Mesodermal cell (in vitro differentiated cells): ENCODE data around the gene NDUFAF4.
A peak's percentile ranks its signal among the peaks of the same experiment; 100 is the strongest.

Source experiments
- H3K27ac ChIP-seq: 2 replicates; pipeline ENCODE4 v1.7.0; 2013; ENCODE audit warnings: mild to moderate bottlenecking, low read depth, low read length, moderate library complexity; ENCODE audit not compliant: severe bottlenecking
- H3K36me3 ChIP-seq: 2 replicates; pipeline ENCODE4 v1.7.1; 2013; ENCODE audit warnings: mild to moderate bottlenecking, low read length, moderate library complexity; ENCODE audit not compliant: control insufficient read depth, insufficient read depth
- H3K4me1 ChIP-seq: one replicate; pipeline ENCODE4 v1.7.1; 2013; ENCODE audit warnings: mild to moderate bottlenecking, low read length; ENCODE audit not compliant: insufficient read depth, control insufficient read depth, poor library complexity, severe bottlenecking
- H3K4me3 ChIP-seq: 2 replicates; pipeline ENCODE4 v1.7.0; 2013; ENCODE audit warnings: low read length, control low read depth, mild to moderate bottlenecking; ENCODE audit not compliant: insufficient read depth, poor library complexity, severe bottlenecking; ENCODE audit errors: extremely low read depth
- H3K9me3 ChIP-seq: 2 replicates; pipeline ENCODE4 v1.7.1; 2013; ENCODE audit warnings: mild to moderate bottlenecking, low read length, moderate library complexity; ENCODE audit not compliant: control insufficient read depth
- WGBS, 2 experiments: methylation state at CpG; one replicate each; pipeline ENCODE4 v1.1.5; 2013; ENCODE audit warnings: missing lambda C conversion rate in 2 of 2; ENCODE audit not compliant: insufficient coverage in 2 of 2; 5-methylcytosine and 5-hydroxymethylcytosine counted together

The NDUFAF4 gene

GRCh38 chr6:96926425-96926824 is 28.7 kb upstream of the NDUFAF4 start:
- Histone ChIP-seq H3K4me3 (no peak overlapping the region), H3K9me3 (no peaks in the 10 kb centered on the region), H3K36me3 (no peaks in the 10 kb centered on the region), H3K4me1 (no peaks in the 10 kb centered on the region), H3K27ac (no peak overlapping the region)
- WGBS, 2 experiments = 100% methylated on average over 2 of the region's 3 CpGs; no CpG with 5 or more reads in 1 of the 2 experiments

- H3K9me3 ChIP-seq = no peaks in the 10 kb centered on the region
- peak overlapping the region; percentile 53 for H3K4me3 ChIP-seq
- 85 to 100% methylated on average over 2 to 3 of the region's 8 CpGs for WGBS, 2 experiments
- no peak overlapping the region for H3K27ac ChIP-seq
- H3K36me3 ChIP-seq = no peaks in the 10 kb centered on the region
- H3K4me1 ChIP-seq = no peaks in the 10 kb centered on the region
Observed at GRCh38 chr6:96925290-96925687, 27.6 kb upstream of the NDUFAF4 start.

- Histone ChIP-seq H3K4me1 (no peaks in the 10 kb centered on the region), H3K9me3 (no peaks in the 10 kb centered on the region), H3K4me3 (peak overlapping the region; percentile 53), H3K36me3 (no peaks in the 10 kb centered on the region), H3K27ac (no peak overlapping the region)
- 4 to 8% methylated on average over 6 to 7 of the region's 34 CpGs for WGBS, 2 experiments
Observed at GRCh38 chr6:96923871-96924493, 26.3 kb upstream of the NDUFAF4 start.

DNA sequence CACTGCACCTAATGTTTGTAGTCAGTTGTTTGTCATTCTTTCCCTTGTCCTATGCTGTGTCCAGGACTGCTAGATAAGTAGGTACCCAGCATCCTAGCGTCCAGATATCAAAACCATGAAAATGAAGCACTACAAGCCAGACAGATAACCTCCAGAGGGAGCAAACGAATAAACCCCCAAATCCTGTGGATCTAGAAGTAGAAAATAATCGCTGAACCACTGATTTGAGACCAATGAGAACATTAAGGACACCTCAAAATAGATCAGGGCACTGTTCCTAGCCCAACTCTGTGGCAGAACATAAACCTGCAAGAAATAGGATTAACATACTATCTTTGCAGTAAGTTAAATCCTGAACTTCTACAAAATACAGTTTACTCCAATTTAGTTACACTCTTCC is 25.7 kb upstream of the NDUFAF4 start:
- no peaks in the 10 kb centered on the region for H3K4me1 ChIP-seq
- H3K4me3 ChIP-seq = no peak overlapping the region
- no peaks in the 10 kb centered on the region for H3K9me3 ChIP-seq
- no peak overlapping the region for H3K27ac ChIP-seq
- 83% methylated on average over 2 of the region's 3 CpGs; no CpG with 5 or more reads in 1 of the 2 experiments for WGBS, 2 experiments
- no peaks in the 10 kb centered on the region for H3K36me3 ChIP-seq

DNA sequence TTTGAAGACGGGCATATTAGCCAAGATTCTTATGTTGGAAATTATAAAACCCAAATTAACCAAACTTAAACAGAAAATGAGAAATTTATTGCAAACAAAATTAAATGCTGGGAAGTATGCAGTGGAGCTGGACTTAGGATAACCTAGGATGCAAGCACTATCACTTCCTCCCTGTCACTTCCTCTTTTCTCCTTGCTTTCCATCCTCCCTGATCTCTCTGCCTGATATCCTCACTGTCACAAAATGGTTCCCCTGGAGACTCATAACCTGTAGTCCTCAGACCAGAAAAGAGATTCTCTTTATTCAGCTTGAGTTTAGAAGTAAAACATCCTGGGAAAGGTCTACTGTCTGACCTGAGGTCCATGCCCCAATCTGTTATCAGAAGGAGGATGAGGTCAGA is 19.4 kb upstream of the NDUFAF4 start:
- H3K4me1 ChIP-seq = no peaks in the 10 kb centered on the region
- no peak overlapping the region for H3K27ac ChIP-seq
- no peak overlapping the region for H3K4me3 ChIP-seq
- no peaks in the 10 kb centered on the region for H3K9me3 ChIP-seq
- no peaks in the 10 kb centered on the region for H3K36me3 ChIP-seq
- WGBS, 2 experiments = no CpG with 5 or more reads among the region's 1 CpG

DNA sequence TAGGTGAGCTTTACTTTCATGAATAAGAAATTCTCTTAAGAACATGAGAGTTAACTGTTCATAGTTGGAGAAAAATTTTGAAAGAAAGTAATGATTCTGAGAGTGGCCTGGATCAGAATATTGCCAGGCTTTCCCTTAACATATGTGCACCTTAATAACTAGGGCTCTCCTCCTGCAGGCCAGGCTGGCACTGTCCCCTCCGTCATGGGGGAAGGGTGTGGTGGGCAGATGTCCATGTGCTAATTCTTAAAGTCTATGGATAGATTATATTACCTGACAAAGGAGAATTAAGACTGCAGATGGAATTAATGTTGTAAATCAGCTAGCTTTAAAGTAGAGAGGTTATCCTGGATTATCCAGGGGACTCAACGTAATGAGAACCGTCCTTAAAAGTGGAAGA is 15.9 kb upstream of the NDUFAF4 start:
- no peak overlapping the region for H3K27ac ChIP-seq
- H3K4me1 ChIP-seq = no peaks in the 10 kb centered on the region
- no peaks in the 10 kb centered on the region for H3K36me3 ChIP-seq
- no peaks in the 10 kb centered on the region for H3K9me3 ChIP-seq
- 83 to 96% methylated on average over 2 of the region's 3 CpGs for WGBS, 2 experiments
- H3K4me3 ChIP-seq = no peak overlapping the region

DNA sequence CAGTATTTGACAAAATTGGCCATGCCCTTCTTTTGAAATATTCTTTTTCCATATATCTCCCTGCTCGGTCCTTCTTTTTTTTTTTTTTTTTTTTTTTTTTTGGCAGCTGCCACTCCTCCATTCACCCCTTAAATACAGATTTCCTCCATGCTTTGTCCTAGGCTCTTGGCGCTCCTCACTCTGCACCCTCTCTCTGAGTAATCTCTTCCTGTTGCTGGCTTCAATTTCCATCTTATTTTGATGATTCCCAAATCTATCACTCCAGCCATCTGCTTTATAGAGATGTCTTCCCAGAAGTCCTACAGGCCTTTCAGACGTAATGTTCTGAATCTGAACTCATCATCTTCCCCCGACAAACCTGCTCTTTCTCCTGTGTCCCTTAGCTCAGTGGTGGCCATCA is 14.1 kb upstream of the NDUFAF4 start:
- WGBS, 2 experiments = 83 to 96% methylated on average over 3 to 4 of the region's 4 CpGs
- no peaks in the 10 kb centered on the region for H3K4me1 ChIP-seq
- no peak overlapping the region for H3K4me3 ChIP-seq
- no peaks in the 10 kb centered on the region for H3K9me3 ChIP-seq
- H3K36me3 ChIP-seq = no peaks in the 10 kb centered on the region
- no peak overlapping the region for H3K27ac ChIP-seq

DNA sequence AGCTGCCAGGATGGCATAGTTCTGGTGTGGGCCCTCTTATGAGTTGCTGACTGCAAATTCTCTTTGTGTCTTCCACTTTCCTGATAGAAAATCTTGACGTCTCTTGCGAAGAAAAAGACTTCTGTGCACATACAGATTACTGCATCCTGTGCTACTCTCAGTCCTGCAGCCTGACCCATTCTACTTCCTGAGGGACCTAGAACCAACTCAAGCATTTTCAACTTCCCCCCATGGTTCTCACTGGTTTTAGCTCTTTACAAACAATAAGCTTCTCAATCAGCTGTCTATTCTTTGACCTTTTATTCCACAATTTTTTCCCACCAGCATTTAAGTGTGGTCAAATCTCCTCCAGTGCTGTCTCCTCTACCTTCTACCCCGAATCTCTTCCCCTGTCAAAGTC is 13.5 kb upstream of the NDUFAF4 start:
- 85 to 93% methylated on average over 3 of the region's 3 CpGs for WGBS, 2 experiments
- Histone ChIP-seq H3K4me3 (no peak overlapping the region), H3K27ac (no peak overlapping the region), H3K4me1 (no peaks in the 10 kb centered on the region), H3K36me3 (no peaks in the 10 kb centered on the region), H3K9me3 (no peaks in the 10 kb centered on the region)

DNA sequence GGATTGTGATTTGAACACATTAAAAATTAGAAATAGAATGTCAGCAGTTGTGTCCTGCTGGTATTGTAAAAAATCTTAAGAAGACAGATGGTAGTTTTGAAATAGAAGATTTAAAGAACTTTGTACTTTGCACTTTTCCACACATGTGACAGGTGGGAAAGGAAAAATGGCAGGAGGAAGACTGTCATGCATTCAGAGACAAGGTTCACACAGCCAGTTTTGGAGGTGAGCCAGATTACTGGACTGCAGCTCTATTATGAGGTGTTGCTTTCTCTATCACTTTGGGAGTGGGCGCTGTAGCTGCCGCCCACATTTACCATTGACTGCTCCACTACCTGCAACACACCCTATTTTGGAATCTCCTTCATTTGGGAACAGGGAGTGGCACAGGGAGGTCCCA is 12.1 kb upstream of the NDUFAF4 start:
- Histone ChIP-seq H3K4me1 (no peaks in the 10 kb centered on the region), H3K27ac (no peak overlapping the region), H3K36me3 (no peaks in the 10 kb centered on the region), H3K9me3 (no peaks in the 10 kb centered on the region), H3K4me3 (no peak overlapping the region)
- WGBS, 2 experiments = no CpG with 5 or more reads among the region's 2 CpGs

GRCh38 chr6:96907498-96907897 is 9.8 kb upstream of the NDUFAF4 start:
- WGBS, 2 experiments = 100% methylated on average over 1 of the region's 2 CpGs; no CpG with 5 or more reads in 1 of the 2 experiments
- H3K4me3 ChIP-seq = no peak overlapping the region
- H3K9me3 ChIP-seq = no peaks in the 10 kb centered on the region
- H3K36me3 ChIP-seq = no peaks in the 10 kb centered on the region
- H3K4me1 ChIP-seq = no peaks in the 10 kb centered on the region
- H3K27ac ChIP-seq = no peak overlapping the region

- WGBS, 2 experiments = 86% methylated on average over 1 of the region's 2 CpGs; no CpG with 5 or more reads in 1 of the 2 experiments
- no peak overlapping the region for H3K4me3 ChIP-seq
- H3K4me1 ChIP-seq = peaks cover 2% of the 10 kb centered on the region
- H3K9me3 ChIP-seq = no peaks in the 10 kb centered on the region
- H3K27ac ChIP-seq = no peak overlapping the region
- peaks cover 6% of the 10 kb centered on the region for H3K36me3 ChIP-seq
Observed at GRCh38 chr6:96900873-96901272, 3.2 kb upstream of the NDUFAF4 start.
